Hypothalamus (tissue), 51 donors: Measurements from ENCODE around the gene SUMF1.
A peak's percentile ranks its signal among the peaks of the same experiment; 100 is the strongest.

Experiments
- DNase-seq, 51 donors: peaks; one replicate each; lab custom pipeline; 2025; lab: John Stamatoyannopoulos, UW

SUMF1 gene

GRCh38 chr3:4466741-4467521 lies at the start of gene SUMF1:
Gene SUMF1, minus strand, starts transcription at chr3:4467269. Its CDS starts 24 bp downstream, at chr3:4467245.
- peak; percentile 29 to 89 (median 71) for DNase-seq

DNA sequence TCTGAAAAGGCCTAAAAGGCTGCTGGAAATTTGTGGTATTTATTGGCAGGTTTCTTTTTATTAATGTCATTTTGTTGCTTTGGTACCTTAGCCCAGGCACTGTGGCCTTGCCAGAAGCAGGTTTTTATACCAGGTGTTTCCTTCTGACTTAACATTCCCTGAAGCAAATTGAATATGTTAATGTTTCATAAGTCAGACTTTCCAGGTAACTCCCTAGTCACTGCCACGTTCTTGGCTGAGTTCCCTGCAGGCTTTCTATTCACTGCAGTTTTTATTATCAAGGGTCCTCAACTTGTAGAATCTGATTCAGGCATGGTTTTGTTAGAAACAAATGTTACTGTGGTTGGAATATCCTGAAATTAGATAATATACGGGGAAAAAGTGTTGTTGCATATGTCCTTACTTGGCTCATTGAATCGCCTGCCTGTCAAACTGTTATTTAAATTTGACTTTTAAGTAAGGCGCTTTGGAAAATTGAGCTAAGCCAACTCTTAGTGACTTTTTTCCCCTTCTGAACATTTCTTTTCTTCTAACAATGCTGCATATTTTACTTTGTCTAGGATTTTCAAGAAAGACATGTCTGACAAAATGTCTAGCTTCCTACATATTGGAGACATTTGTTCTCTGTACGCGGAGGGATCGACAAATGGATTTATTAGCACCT lies 49.0 kb upstream of the SUMF1 start:
- peak in 1 of 51 donors; percentile 15 for DNase-seq

DNA sequence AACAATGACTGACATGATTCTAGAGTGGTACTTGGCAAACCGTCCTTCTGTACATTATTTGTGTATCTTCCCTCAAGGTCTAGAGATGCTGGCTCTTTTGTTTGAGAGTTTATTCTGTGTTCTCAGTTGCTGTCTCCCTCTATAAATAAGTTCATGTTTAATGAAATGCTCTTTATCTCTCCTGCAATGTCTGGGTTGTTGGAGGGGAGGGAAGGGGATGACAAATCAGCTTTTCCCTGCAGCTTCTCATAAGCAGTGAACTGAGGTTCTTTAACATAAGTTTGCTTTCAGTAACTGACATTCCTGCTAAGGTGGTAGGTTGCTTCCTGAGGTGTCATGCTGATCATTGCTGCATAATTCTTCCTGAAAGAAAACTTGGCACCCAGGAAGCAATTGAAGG lies 47.8 kb upstream of the SUMF1 start:
- no peak for DNase-seq

- DNase-seq: no peak
Measured at GRCh38 chr3:4514321-4514720, 47.3 kb upstream of the SUMF1 start.

- DNase-seq: no peak
Measured at GRCh38 chr3:4512895-4513616, 46.0 kb upstream of the SUMF1 start.

DNA sequence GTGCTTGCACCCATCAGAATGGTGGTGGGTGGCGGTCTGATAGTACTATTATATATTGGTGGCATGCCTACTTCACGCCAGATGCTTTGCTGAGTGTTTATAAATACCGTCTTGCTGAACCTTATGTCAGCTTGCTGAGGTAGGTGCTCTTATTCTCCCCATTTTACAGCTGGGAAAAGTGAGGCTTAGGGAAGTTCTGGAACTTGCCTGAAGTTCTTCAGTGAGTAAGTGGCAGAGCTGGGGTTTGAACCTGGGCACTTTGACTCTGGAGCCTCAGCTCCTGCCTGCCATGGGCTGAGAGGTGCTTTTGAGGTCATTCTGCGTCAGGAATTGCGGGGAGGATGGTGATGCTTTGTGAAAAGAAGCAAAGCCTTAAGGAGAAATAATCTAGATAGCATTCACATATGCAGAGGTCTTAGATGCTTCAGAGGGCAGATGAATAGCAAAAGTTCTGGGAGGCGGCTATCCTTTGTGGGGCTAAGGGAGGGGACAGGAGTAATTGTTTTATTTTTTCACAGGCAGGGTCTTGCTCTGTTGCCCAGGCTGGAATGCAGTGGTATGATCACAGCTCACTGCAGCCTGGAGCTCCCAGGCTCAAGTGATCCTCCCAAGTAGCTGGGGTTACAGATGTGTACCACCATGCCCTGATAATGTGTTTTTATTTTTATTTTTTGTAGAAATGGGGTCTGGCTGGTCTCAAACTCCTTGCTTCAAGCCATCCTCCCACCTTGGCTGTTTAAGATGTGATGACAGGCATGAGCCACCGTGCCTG lies 44.6 kb upstream of the SUMF1 start:
- no peak for DNase-seq

GRCh38 chr3:4509983-4510755 lies 43.1 kb upstream of the SUMF1 start:
- DNase-seq: no peak

GRCh38 chr3:4509043-4509442 lies 42.0 kb upstream of the SUMF1 start:
- DNase-seq: no peak

GRCh38 chr3:4508048-4508981 lies 41.2 kb upstream of the SUMF1 start:
- DNase-seq: no peak

DNA sequence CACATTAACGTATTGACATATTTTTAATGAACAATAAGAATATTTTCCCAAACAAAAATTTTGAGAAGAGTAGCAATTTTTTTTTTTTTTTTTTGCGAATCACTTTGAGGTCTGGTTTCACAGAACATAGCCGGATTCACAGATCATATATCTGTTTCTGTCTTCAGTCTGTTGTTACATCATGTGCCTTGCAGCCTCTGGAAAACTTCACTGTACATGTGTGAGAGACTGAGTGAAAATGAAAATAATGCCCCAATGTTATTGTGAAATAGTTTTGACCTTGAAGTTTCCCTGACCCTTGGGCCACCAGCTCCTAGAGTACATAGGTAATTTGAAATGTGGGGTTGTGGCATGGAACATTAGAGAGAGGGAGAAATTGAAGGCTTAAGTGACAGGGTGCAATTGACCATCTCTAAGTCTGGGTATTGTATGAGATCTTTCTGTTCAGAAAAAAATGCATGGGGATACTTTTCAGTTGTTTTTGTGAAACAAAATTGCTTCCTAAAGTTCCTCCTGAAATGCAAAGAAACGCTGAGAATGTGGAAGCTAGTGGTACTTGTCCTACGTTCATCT lies 40.0 kb upstream of the SUMF1 start:
- DNase-seq: no peak

GRCh38 chr3:4506559-4507023 lies 39.5 kb upstream of the SUMF1 start:
- no peak for DNase-seq

DNA sequence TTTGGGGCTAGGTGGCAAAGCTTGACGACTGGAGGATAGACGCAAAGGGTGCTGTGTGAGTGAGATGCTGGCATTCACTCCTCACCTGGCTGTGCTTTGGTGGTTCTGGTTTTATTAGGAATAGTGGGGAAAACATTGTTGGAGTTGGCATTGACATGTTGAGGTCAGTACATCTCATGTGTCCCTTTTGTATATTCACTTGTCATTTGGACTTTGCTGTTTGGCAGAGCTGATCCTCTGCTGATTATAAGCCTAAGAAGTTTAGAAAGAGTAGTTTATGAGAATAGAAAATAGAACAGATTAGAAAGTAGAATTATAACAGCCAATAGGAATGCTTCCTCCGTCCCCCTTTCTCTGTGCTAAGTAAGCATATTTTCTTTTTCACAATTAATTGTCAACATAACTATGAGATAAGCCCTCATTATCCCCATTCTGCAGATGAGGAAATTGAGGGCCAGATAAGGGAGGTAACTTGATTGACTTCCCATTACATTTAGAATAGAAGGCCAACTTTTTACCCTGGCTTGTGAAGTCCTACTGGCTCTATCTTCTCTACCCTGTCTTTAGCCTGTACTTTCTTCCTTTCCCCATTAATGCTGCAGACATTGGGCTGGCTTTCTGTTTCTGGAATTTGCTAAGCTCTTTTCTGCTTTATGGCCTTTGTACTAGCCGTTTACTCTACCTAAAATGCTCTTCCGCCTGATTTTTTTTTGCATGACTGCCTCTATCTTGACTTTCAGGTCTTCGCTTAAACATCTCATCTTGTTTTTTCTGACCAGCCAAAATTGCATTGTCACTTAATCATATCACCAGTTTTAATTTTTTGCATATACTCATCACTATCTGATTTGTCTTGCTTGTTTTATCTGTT lies 38.9 kb upstream of the SUMF1 start:
- DNase-seq: no peak

- DNase-seq: no peak
Measured at GRCh38 chr3:4504340-4505261, 37.5 kb upstream of the SUMF1 start.

- no peak for DNase-seq
Measured at GRCh38 chr3:4503050-4503449, 36.0 kb upstream of the SUMF1 start.

DNA sequence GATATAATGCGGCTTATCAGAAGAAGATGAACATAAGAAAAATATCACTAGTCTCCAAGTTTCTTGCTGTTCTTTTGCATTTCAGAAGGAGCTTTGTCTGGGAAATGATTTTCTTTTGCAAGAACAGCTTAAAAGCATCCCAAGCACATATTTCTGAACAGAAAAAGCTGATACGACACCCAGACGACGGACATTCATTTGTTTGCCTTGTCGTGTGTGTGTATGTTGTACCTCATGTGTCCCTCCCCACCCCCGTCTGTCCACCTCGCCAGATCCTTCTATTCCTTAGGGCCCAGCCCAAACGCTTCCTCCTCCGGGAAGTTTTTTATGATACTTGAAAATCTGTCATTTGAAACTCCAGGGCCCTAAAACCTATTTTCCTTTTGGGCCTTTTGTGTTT lies 34.9 kb upstream of the SUMF1 start:
- no peak for DNase-seq

- DNase-seq: no peak
Measured at GRCh38 chr3:4501437-4501836, 34.4 kb upstream of the SUMF1 start.
